Keratinocyte (primary cell): ENCODE measurements around the gene GARIN1A.
"Not testable (repeated sequence)": the region's sequence is repeated elsewhere in the genome, so short reads cannot be mapped to it uniquely, and the experiment has no call there.

Experiments
- EZH2 ChIP-seq: IDR thresholded peaks from one replicate; pipeline ENCODE4 v1.6.1; 2012; ENCODE audit warnings: inconsistent platforms, mild to moderate bottlenecking, low read length, moderate library complexity
- TF ChIP-seq, protein P1 (sequence below), 3 experiments: IDR thresholded peaks in 1 of 3; conservative IDR thresholded peaks in 1 of 3; optimal IDR thresholded peaks in 1 of 3; 2 replicates in 2 of 3; 3 replicates in 1 of 3; pipeline versions ENCODE3 to v1.5.1; 2011; ENCODE audit warnings: low read length in 3 of 3, mild to moderate bottlenecking in 3 of 3, moderate library complexity in 2 of 3, control low read depth in 1 of 3, inconsistent platforms in 1 of 3; ENCODE audit not compliant: insufficient read depth in 2 of 3; ENCODE audit errors: extremely low read depth in 1 of 3

DNA sequence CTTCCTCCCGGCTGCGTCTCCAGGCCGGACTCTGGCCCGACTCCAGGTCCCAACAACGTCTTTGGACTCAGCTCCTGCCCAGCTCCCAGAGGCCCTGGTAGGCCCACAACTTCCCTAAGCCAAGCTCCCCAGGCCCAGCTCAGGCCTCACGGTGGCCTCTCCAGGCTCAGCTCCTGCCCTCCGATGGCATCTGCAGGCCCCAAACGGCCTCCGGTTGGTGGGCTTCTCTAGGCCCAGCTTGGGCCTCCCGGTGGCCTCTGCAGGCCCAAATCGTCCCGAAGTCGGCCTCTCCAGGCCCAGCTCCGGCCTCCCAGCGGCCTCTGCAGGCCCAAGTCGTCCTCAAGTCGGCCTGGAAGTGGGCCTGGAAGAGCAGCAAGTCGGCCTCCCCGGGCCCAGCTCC is 18.0 kb upstream of the GARIN1A start:
- TF ChIP-seq, protein P1, sequence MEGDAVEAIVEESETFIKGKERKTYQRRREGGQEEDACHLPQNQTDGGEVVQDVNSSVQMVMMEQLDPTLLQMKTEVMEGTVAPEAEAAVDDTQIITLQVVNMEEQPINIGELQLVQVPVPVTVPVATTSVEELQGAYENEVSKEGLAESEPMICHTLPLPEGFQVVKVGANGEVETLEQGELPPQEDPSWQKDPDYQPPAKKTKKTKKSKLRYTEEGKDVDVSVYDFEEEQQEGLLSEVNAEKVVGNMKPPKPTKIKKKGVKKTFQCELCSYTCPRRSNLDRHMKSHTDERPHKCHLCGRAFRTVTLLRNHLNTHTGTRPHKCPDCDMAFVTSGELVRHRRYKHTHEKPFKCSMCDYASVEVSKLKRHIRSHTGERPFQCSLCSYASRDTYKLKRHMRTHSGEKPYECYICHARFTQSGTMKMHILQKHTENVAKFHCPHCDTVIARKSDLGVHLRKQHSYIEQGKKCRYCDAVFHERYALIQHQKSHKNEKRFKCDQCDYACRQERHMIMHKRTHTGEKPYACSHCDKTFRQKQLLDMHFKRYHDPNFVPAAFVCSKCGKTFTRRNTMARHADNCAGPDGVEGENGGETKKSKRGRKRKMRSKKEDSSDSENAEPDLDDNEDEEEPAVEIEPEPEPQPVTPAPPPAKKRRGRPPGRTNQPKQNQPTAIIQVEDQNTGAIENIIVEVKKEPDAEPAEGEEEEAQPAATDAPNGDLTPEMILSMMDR (optimal IDR thresholded peaks at IDR 0.05 in 1 of 3, IDR thresholded peaks at IDR 0.05 in 1 of 3, conservative IDR thresholded peaks at IDR 0.05 in 1 of 3; ENCODE audit: extremely low read depth in 1 of 3, insufficient read depth in 2 of 3, low read length in 3 of 3): not testable (repeated sequence)
- not testable (repeated sequence) for TF ChIP-seq EZH2
